H1 (cell line): ENCODE results near the gene DOK3. TPM values are rescaled to one million over a fixed set of nuclear protein-coding genes. Genes with fewer than 3 reads are reported as not detected.
A peak's percentile ranks its signal among the peaks of the same experiment; 100 is the strongest.

ENCODE experiments used
- ASH2L ChIP-seq: fragments of 200-600, 300-600 bp; sonication (generic); IDR thresholded peaks from one replicate; pipeline ENCODE4 v1.7.1; 2017; ENCODE audit warnings: low read length
- ATF2 ChIP-seq: IDR thresholded peaks from 2 replicates; pipeline ENCODE4 v1.6.1; 2012; ENCODE audit warnings: low read length, inconsistent platforms
- BCL11A ChIP-seq, 2 experiments: IDR thresholded peaks; one replicate each; pipeline ENCODE4 v1.6.1; 2011; ENCODE audit warnings: low read depth in 2 of 2, low read length in 2 of 2, mild to moderate bottlenecking in 2 of 2
- BRCA1 ChIP-seq: IDR thresholded peaks from 2 replicates; pipeline ENCODE4 v1.6.1; 2012; ENCODE audit warnings: low read depth, low read length, improper control_type of control experiment
- CHD1 ChIP-seq: IDR thresholded peaks from 2 replicates; pipeline ENCODE4 v1.6.1; 2012; ENCODE audit warnings: low read depth, low read length, improper control_type of control experiment
- CHD2 ChIP-seq: IDR thresholded peaks from 2 replicates; pipeline ENCODE4 v1.6.1; 2012; ENCODE audit warnings: low read length, improper control_type of control experiment
- CTCF ChIP-seq, 3 experiments: IDR thresholded peaks; 1 replicate in 2 of 3; 2 replicates in 1 of 3; pipeline versions ENCODE4 v1.5.1 to v1.6.1; 2011; ENCODE audit warnings: low read length in 3 of 3, mild to moderate bottlenecking in 3 of 3, inconsistent platforms in 2 of 3, low read depth in 1 of 3, moderate library complexity in 1 of 3; ENCODE audit not compliant: insufficient read depth in 1 of 3; ENCODE audit errors: control extremely low read depth in 1 of 3
- E2F6 ChIP-seq: IDR thresholded peaks from 2 replicates; pipeline ENCODE4 v1.6.1; 2012; ENCODE audit warnings: inconsistent platforms
- EP300 ChIP-seq, 2 experiments: IDR thresholded peaks; 1 replicate in 1 of 2; 2 replicates in 1 of 2; pipeline ENCODE4 v1.6.1; 2011 to 2012; ENCODE audit warnings: low read depth in 2 of 2, low read length in 2 of 2, mild to moderate bottlenecking in 2 of 2, borderline replicate concordance in 1 of 2, inconsistent platforms in 1 of 2, moderate library complexity in 1 of 2
- HDAC2 ChIP-seq, 2 experiments: fragments of 300-600 bp in 1 of 2; sonication (generic) in 1 of 2; IDR thresholded peaks; 2 replicates each; pipeline ENCODE4 v1.6.1; 2011 to 2012; ENCODE audit warnings: low read depth in 2 of 2, low read length in 2 of 2, mild to moderate bottlenecking in 2 of 2, moderate library complexity in 2 of 2, borderline replicate concordance in 1 of 2, inconsistent platforms in 1 of 2
- JUN ChIP-seq: IDR thresholded peaks from 2 replicates; pipeline ENCODE4 v1.6.1; 2011; ENCODE audit warnings: low read depth, mild to moderate bottlenecking, improper control_type of control experiment, low read length
- NANOG ChIP-seq: IDR thresholded peaks from 2 replicates; pipeline ENCODE4 v1.6.1; 2011; ENCODE audit warnings: low read length, low read depth, mild to moderate bottlenecking, inconsistent platforms; ENCODE audit not compliant: insufficient read depth, poor library complexity, severe bottlenecking
- RAD21 ChIP-seq, 2 experiments: IDR thresholded peaks in 1 of 2; conservative IDR thresholded peaks in 1 of 2; 2 replicates each; pipeline ENCODE4 v1.6.1; 2011; ENCODE audit warnings: low read depth in 2 of 2, low read length in 2 of 2, improper control_type of control experiment in 1 of 2, inconsistent platforms in 1 of 2, mild to moderate bottlenecking in 1 of 2, moderate library complexity in 1 of 2
- SIN3A ChIP-seq, 2 experiments: IDR thresholded peaks in 1 of 2; conservative IDR thresholded peaks in 1 of 2; 2 replicates each; pipeline ENCODE4 v1.6.1; 2011 to 2012; ENCODE audit warnings: low read length in 2 of 2, improper control_type of control experiment in 1 of 2, low read depth in 1 of 2, mild to moderate bottlenecking in 1 of 2
- SIX5 ChIP-seq: IDR thresholded peaks from 2 replicates; pipeline ENCODE4 v1.6.1; 2011; ENCODE audit warnings: mild to moderate bottlenecking, low read depth, low read length
- polyA plus RNA-seq, 7 experiments: library from polyadenylated mRNA; depleted of rRNA in 3 of 7; stranded (reverse) in 5 of 7; unstranded in 2 of 7; fragments of >200 nt in 5 of 7; fragments of 200-250 nt in 2 of 7; gene quantifications; 1 replicate in 5 of 7; 2 replicates in 1 of 7; 4 replicates in 1 of 7; pipeline versions ENCODE4 v1.2.1 to v1.2.3, GENCODE V29; 2011 to 2013; ENCODE audit warnings: missing spikeins in 2 of 7, mixed read lengths in 2 of 7
- total RNA-seq: library from RNA; stranded (reverse); fragmentation: NEBNext Ultra II Directional; extraction: Animal tissue kit (Norgen Biotek cat#: 25700); gene quantifications from 2 replicates; pipeline ENCODE4 v1.2.1, GENCODE V29; 2021

The DOK3 gene
- total and polyA plus RNA-seq, 2 of the 8 experiments (the other 6 are each of a cell fraction or from before 2014, with no cell fraction given) = 4.2 to 6.4 TPM

- no peak for TF ChIP-seq ASH2L
- no peak for TF ChIP-seq CTCF (IDR thresholded peaks at IDR 0.05; ENCODE audit: control extremely low read depth in 1 of 3, insufficient read depth in 1 of 3, low read depth in 1 of 3, low read length in 3 of 3)
- no peak for TF ChIP-seq NANOG
- no peak for TF ChIP-seq E2F6
- TF ChIP-seq HDAC2 (IDR thresholded peaks at IDR 0.05; ENCODE audit: borderline replicate concordance in 1 of 2, low read depth in 2 of 2, low read length in 2 of 2) = no peak
- TF ChIP-seq BCL11A (IDR thresholded peaks at IDR 0.05; ENCODE audit: low read depth in 2 of 2, low read length in 2 of 2) = no peak
- TF ChIP-seq BRCA1 = no peak
- TF ChIP-seq ATF2 = peak; percentile 80; the same call in 1 of the 2 replicates
- TF ChIP-seq EP300 (IDR thresholded peaks at IDR 0.05; ENCODE audit: borderline replicate concordance in 1 of 2, low read depth in 2 of 2, low read length in 2 of 2) = no peak
- TF ChIP-seq SIN3A (conservative IDR thresholded peaks at IDR 0.05 in 1 of 2, IDR thresholded peaks at IDR 0.05 in 1 of 2; ENCODE audit: low read depth in 1 of 2, low read length in 2 of 2) = peak; percentile 4 to 66; a peak in 1 of 4 replicates
- no peak for TF ChIP-seq CHD2
- TF ChIP-seq SIX5 = no peak
- TF ChIP-seq JUN = no peak
- no peak for TF ChIP-seq RAD21 (IDR thresholded peaks at IDR 0.05 in 1 of 2, conservative IDR thresholded peaks at IDR 0.05 in 1 of 2; ENCODE audit: low read depth in 2 of 2, low read length in 2 of 2)
- TF ChIP-seq CHD1 = no peak
These were observed 40.7 kb downstream of the DOK3 start (continued) for GRCh38 chr5:177468685-177469628.
